Hippocampal formation (tissue), 2 donors: ENCODE measurements around the gene LCLAT1.
"Not testable (repeated sequence)": the region's sequence is repeated elsewhere in the genome, so short reads cannot be mapped to it uniquely, and the experiment has no call there.

Experiments
- DNase-seq, 2 donors: peaks; one replicate each; lab custom pipeline; 2025; lab: John Stamatoyannopoulos, UW

LCLAT1 gene

DNA sequence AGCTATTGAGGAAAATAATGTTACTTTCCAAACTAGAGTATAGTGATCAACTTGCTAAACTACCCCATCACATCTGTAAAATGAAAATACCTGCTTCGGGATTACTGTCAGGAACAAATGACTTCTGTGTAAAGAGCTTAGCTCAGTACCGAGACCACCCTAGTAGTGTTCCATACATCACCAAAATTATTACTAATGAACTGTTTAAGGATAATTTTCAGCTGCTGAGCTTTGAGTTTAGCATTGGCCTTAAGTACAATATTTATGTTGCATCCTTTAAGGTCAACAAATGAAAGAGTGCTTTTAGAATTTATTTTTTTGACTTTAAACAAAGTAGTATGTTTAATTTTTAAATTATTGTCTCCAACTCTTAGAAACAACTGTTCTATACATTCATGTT is 144.1 kb downstream of the LCLAT1 start:
- no peak for DNase-seq

DNA sequence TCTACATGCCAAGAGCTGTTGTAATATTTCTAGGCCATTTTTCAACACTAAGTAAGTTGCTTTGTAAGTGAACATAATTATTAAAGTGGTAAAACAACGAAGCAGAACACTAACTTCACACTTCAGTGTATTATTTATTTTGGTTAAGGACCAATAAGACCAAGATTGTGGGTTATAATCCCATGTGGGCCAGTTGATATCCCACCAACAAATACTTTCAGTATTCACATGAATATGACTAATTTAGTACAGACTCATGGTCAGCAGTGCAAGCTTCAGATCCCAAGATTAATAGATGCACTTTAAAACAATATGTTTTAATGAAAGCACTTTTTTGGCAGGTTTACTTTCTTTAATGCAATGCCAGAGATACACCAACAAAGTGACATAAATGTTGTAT is 154.3 kb downstream of the LCLAT1 start:
- DNase-seq, result no peak

DNA sequence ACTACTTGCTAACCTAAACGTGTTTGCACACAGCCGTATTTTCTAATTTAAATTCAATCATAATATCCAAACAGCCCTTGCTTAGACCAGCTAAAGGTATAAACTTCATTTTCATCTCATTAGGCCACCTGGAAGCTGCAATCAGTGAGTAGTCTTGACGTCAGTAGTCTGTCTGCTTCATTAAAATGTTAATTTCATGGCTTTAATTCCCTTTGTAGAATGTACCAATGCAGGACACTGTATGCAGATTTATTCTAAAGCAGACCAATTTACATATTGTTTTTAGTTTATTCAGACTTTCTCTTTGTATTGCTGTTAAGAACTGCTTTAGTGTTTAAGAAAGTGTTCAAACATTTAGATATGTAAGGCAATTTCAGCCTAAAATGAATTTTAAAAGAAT is 158.2 kb downstream of the LCLAT1 start:
- no peak for DNase-seq

DNA sequence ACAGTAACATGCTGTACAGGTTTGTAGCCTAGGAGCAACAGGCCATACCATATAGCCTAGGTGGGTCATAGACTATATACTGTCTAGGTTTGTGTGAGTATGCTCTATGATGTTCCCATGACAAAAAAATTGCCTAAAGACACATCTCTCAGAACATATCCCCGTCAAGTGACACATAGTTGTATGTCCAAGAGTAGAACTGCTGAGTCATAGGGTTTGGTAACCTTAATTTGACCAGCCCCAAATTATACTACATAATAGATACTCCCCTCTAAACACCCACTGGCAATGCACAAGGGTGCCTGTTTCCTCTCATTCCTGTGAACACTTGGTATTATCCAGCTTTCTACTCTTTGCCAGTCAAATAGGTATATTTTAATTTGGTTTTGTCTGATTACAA is 161.6 kb downstream of the LCLAT1 start:
- no peak for DNase-seq

DNA sequence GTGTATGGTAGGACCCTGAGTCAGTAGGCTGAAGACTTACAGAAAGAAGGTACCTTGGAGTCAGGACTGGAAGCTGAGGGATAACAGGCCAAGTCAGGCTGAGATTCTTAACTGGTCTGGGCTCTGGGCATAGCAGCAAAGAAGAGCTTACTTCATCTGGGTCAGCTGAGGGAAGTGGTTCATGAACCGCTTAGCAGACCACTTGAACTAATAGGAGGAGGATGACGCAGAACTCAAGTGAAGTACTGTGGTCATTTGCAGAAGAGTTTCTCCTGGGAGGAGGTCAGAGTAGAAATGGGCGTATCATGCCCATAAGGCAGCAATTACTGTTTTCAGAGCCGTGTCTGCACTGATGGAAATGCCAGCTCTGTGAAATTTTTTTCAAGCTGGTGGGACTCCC is 164.5 kb downstream of the LCLAT1 start:
- no peak for DNase-seq

DNA sequence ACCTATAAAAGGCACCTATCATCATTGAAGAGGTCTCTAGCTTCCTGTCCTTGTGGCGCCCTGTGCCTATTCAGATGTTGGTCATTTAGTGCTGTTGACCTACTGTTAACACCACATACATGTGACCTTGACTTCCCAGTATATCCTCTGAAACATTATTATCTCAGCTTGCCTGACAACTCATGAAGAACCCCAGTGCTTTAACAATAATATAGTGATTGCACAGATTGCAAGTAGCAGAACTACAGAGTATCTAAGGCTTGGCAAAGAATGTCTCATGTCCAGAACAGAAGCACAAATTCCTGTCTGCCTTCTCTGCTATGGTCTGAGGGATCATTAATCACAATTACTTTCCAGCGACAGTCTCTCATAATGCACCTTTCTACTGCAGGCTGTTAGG is 165.3 kb downstream of the LCLAT1 start:
- DNase-seq, result no peak

DNA sequence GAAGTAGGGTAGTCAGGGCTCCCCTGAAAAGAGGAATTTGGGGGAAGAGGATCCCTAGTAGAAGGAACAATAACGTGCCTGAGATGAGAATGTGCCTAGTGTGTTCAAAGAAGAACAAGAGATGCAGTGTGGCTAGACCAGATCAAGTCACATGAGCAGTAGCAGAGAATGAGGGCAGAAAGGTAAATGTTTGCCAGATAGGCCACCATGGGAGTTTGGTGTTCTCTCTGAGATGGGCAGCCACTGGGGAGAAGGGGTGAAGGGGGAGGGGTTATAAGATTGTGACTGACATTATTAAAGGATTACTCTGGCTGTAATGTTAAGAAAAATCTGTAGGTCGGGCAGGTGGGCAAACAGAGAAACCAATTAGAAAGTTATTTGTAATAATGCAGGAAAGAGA is 166.0 kb downstream of the LCLAT1 start:
- no peak for DNase-seq

DNA sequence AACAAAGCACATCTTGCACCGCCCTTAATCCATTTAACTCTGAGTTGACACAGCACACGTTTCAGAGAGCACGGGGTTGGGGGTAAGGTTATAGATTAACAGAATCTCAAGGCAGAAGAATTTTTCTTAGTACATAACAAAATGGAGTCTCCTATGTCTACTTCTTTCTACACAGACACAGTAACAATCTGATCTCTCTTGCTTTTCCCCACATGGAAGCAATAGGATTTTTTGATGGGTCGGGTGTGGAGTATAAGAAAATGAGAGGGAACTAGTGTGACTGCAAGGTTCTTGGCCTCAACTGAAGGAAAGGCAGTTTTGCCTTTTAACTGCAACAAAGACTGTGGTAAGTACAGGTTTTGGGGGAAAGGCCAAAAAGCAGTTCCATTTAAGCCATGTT is 167.2 kb downstream of the LCLAT1 start:
- not testable (repeated sequence) for DNase-seq

DNA sequence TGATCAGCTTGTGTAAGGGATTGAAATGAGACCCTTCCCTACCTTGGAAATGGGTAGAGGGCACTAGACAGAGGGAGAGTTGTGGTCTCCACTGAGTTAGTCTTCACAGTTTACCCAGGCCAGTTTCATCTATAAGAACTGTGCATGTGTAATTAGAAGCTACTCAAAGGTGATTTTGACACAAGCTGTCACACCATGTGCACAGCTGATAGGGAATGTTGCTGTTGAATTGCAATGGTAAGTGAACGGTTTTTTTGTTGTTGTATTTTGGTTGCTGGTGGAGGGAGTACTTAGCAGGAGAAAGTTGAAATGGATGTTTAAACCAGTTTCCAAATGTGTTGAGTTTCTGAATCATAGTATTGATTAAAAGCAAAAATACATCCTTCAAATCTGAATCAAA is 168.9 kb downstream of the LCLAT1 start:
- DNase-seq, result no peak

DNA sequence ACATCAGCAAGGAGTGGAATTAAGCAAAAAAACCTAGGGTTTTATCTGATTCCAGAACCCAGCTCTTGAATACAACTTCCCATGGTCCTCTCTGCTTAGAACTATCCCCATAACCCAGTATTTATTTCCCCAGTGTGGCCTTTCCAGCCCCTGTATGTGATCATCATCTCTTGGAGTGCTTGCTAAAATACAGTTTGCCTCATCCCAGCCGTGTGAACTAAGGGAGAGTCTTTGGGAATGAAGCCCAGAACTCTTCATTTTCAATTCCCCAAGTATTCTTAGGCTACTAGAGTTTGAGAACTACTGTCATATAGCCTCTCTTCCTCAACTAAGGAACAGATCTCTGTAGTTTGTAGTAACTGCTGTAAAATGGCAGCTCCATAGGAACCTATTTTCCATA is 173.1 kb downstream of the LCLAT1 start:
- DNase-seq, result no peak

DNA sequence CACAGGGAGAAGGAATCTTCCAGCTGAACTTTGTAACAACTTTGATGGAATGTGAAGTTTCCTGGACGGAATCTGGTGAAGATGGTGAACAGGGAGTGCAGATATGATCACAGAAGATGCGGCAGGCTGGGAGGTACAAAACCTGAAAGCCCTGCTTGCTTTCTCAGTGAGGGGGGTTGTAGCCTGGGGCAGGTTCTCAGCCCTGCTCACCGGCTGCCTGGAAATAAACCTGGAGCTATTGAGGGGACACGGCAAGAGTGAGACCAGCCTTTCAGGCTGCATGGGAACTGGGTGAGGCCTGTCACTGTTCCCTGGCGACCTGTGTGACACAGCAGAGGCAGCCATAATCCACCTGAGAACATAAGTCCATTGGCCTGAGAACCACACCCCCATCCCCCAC is 174.8 kb downstream of the LCLAT1 start:
- DNase-seq, result no peak

DNA sequence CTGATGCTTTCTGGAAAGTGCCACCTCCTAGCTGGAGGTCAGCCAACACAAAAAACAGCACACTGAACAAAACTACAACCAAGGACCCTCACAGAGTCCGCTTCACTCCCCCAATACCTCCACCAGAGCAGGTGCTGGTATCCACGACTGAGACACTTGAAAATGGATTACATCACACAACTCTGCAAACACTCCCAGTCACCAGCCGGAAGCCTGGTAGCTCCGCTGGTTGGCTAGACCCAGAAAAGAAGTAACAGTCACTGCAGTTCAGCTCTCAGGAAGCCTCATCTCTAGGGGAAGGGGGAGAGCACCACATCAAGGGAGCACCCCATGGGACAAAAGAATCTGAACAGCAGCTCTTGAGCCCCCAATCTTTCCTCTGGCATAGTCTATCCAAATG is 175.4 kb downstream of the LCLAT1 start:
- no peak for DNase-seq

DNA sequence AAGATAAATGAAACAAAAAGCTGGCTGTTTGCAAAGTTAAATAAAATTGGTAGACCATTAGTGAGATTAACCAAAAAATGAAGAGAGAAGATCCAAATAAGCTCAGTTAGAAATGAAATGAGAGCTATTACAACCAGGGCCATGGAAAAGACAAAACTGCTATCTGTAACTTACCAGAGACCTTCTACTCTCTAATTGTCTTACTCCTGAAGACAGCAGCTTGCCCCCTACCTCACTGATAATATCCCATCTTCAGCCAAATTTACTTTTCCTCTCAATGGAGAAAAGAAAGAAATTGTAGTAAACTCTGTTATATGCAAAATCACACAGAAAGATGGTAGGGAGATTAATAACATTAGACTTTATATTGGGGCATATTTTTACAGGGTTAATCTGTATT is 178.2 kb downstream of the LCLAT1 start:
- DNase-seq, result no peak

DNA sequence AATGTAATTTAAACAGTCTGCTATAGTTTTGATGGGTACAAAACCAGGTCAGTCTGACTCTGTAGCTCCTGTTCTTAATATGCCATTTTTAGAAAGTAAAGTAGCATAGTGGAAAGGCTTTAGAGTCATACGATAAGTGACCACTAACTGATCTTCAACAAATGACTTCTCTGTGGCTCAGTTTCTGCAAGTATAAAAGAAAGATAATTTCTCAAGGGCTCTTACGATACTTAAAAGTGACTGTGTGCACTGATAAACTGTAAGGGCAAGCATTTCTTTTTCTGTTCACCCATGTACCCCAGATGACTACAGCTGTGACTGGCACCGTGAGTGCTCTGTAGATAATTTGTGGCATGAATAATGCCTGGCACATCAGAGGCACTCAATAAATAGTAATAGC is 178.7 kb downstream of the LCLAT1 start:
- no peak for DNase-seq

DNA sequence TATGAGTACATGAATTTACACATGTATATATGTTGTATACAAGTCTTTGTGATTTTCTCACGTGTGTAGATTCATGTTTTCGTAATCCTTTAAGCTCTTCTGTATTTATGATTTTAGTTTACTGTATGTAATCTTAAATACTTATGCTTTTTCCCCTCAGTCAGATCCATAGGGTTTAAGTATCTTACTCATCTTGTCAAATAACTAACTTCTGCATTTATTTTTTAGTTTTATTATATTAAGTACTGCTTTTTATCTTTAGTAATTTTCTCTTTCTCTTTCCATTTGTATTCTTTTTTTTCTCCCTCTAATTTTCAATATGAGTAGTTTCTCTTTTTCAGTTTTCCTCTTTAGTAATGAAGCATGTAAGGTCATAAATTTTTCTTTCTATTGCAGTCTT is 179.4 kb downstream of the LCLAT1 start:
- DNase-seq, result no peak

DNA sequence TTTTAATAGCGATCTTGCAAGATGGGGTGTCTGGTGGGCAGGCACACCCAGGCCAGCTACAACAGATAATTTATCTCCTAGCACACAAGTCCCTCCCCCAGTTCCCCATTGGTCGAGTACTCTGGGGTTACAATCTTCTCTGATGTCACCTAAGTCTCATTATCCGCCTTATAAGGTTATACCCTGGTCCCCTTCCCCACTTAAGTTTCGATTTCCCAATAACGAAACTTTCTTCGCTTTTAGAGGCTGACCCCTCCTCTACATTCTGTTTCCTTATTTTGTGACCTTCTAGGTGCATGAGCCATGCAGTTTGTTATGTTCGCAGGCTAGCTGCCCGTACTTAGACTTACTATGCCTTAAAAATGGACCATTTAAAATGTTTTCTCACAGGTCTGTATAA is 180.1 kb downstream of the LCLAT1 start:
- no peak for DNase-seq

DNA sequence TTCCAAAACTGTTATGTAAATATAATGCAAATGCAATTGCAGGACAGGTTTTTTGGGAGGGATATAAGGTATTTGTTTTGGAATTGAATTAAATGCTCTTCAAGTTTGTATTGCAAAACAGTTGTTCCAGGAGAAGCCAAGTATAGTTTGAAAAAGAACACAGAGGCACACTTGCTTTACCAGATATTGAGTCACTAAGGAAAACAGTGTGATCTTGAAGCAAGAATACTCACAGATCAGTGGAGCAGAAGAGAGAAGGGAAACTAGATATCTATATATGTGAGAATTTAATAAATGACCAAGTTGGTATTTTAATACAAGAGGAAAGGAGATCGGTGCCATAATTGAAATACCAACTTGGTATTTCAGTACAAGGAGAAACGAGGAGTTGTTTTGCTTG is 181.3 kb downstream of the LCLAT1 start:
- DNase-seq, result no peak

DNA sequence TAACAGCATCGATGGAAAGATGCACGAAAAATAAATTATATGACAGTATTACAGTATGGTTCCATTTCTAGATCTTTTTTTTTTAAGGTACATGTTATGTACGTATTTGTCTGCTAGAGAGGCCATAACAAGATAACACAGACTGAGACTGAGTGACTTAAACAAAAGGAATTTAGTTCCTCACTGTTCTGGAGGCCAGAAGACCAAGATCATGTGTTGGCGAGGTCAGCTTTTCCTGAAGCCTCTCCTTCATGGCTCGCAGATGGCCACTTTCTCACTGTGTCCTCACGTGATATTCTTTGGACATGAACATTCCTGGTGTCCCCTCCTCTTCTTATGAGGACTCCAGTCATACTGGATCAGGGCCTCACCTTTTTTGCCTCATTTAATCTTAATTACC is 182.8 kb downstream of the LCLAT1 start:
- no peak for DNase-seq

DNA sequence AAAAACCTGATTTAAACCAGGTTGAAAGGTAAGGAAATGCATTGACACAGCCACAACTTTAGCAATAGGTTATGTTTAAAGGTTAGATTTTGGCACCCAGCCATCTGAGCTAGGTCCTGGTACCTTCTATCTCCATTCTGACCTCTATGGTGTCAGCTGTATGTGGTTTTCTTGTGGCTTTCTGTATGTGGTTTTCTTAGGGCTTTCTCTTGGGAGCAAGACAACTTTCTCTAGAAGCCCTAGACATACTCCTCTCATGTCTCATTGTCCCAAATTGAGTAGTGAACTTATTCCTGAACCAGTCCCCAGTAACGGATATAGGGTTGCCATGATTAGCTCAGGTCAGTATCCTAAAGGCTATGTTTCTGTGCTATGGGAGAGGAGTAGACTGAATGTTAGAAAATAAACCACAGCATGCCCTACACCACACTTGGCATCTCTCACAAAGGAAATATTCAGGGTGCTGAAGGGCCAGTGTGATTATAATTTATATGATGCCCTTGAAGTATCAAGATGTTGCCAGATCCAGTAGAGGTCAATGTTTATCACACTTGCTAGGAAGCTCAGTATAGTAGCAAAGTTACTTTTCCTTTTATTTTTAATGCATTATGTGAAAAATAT is 184.1 kb downstream of the LCLAT1 start:
- DNase-seq, result no peak

DNA sequence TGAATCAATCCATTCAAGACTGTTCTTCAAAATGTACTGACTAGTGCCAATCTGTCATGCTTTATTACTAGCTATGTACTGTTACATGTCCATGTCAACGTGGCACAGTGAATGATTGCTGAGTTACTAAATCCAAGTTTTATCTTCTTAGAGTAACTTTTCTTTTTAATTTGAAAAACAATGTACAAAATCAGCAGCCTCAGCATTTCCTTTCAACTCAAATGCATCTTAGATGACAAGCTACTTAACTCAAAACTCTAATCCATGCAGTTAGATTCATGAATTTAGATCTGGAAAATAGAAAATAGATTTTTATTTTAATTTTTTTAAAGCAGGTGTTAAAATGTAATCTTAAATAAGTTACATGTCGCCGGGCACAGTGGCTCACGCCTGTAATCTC is 186.0 kb downstream of the LCLAT1 start:
- no peak for DNase-seq

DNA sequence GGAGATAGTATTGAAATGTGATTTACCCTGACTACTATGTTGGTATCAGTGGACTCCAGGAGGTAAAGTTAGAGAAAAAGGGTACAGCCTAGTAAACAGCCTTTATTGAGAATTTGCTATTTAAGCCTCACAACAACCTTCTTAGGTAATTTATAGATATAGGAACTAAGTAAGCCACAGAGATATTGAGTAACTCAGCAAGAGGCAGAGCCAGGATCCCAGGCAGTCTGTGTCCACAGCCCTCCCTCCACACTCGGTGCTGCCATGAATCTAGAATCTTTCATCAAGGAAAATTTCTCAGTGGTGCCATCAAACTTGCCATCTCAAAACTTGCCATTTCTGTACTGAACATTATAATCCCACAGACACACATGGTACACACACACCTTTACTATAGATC is 189.3 kb downstream of the LCLAT1 start:
- DNase-seq, result no peak

DNA sequence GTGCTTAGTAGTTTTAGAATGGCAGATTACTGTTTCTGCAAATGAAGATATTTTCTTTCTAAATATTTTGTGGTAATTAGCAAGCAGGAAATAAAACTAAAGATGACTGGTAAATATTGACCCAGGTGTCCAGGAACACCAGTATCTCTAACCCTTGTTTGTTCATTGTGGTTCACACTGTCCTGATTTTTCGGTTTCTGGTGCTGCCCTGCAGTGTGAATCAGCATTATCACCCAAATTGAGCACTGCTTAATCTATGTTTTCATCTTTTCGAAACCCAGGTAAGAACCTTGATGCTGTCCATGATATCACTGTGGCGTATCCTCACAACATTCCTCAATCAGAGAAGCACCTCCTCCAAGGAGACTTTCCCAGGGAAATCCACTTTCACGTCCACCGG is 192.8 kb downstream of the LCLAT1 start:
- DNase-seq, result no peak

DNA sequence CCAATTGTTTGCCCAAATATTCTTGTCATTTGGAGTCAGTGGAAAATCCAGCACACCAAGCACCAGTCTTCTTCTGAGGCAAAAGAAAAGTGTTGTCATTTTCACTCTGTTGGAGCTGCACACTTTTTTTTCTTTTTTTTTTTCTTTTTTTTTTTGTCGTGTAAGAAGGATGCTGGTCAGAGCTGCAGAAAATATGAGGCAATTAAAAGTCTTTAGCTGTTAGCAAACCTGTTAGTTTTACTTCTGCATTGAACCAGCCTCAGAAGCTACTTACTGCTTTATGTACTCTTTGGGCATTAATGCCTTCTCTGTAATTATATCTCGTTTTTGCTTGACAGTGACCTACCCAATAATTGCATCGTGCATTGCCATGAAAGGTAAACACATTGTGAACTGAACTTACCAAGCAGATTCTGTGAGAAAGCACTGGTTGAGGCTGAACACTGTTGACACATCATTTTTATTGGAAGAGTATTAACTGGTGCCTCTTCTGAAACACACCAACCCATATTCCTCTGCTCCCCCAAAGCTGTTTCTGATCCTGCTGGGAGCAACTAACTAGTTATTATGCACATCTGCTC is 194.8 kb downstream of the LCLAT1 start:
- DNase-seq, result no peak

DNA sequence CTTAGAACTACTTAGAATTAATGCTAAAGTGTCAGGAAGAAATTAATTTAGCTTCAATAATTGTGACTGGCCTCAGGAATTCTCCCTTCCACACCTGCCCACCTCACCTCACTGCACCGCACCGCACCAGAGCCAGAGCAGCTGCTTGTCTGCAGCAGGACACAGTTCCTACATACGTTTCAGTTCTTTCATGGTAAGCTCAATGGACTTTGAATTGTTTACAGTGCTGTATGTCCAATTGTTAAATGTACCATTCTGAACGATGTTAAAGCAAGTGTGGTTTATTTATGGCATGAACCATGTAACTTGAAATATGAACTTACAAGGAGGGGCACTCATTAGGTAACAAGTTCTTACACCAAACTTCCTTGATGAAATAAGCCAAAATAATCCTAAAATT is 196.0 kb downstream of the LCLAT1 start:
- DNase-seq, result not testable (repeated sequence)
